Measurements from ENCODE around the gene YBX2.
"Not testable (repeated sequence)": the region's sequence is repeated elsewhere in the genome, so short reads cannot be mapped to it uniquely, and the experiment has no call there.

YBX2 gene

DNA sequence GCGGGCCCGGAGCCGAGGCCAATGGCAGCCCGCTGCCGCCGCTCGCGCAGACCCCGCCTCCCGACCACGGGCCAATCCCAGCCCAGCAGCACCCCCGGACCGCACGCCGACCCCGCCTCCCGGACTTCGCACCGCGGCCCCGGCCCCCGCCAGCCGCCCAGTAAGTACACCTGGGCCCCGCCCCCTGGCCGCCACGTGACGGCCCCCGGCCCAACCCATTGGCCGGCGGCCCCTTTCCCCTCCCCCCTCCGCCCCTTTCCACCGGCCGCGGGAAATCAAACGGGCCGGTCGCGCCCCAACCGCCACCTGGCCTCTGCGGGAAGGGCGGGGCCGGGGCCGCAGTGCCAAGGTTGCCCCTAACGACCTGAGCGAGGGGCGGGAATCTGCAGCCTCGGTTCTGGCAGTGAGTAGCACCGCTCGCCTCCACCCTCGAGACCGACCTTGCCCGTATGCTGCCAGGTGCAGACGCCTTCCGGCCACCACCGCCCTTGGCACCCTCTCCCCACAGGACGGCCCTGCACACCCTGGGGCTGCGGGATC, at the start of gene YBX2:
TSS of gene YBX2 (minus strand) at position 26 of the 540 bp plus-strand sequence. CDS start 139 bp downstream, outside the sequence.
- peak; percentile 61 to 74 for DNase-seq

- no peak for DNase-seq
Measured at GRCh38 chr17:7343250-7343649, 48.8 kb upstream of the YBX2 start.

GRCh38 chr17:7341842-7342241, 47.4 kb upstream of the YBX2 start:
- no peak for DNase-seq

DNA sequence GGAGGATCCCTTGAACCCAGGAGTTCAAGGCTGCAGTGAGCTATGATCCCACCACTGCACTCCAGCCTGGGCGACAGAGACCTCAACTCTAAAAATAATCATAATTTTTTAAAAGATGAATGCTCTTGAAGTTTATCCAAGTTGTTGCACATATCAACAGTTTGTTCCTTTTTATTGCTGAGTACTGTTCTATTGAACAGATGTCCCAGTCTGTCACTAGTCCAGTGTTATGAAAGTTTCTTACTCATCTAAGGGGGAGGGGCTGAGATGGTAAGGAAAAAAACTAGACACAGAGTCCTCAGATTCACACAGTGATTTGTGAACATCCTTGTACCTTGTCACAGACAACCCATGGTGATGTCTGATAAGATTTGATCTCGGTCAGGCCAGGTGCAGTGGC, 45.7 kb upstream of the YBX2 start:
- DNase-seq, result no peak

DNA sequence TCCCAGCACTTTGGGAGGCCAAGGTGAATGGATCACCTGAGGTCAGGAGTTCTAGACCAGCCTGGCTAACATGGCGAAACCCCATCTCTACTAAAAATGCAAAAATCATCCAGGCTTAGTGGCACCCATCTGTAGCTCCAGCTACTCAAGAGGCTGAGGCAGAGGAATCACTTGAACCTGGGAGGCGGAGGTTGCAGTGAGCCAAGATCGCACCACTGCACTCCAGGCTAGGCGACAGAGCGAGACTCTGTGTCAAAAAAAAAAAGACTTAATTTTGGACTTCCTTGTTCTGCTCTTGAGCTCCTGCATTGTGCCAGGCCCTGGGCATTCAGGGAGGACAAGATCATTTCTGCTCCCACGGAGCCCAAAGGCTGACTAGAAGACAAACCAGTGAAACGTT, 43.2 kb upstream of the YBX2 start:
- DNase-seq, result not testable (repeated sequence)

- DNase-seq, result peak; percentile 77 to 81
Measured at GRCh38 chr17:7336240-7337175, 42.1 kb upstream of the YBX2 start, which contains the start of gene ACAP1. ACAP1 (plus strand) TSS chr17:7336529; CDS start chr17:7336735, 206 bp downstream.

- not testable (repeated sequence) for DNase-seq
Measured at GRCh38 chr17:7335765-7336164, 41.3 kb upstream of the YBX2 start.

DNA sequence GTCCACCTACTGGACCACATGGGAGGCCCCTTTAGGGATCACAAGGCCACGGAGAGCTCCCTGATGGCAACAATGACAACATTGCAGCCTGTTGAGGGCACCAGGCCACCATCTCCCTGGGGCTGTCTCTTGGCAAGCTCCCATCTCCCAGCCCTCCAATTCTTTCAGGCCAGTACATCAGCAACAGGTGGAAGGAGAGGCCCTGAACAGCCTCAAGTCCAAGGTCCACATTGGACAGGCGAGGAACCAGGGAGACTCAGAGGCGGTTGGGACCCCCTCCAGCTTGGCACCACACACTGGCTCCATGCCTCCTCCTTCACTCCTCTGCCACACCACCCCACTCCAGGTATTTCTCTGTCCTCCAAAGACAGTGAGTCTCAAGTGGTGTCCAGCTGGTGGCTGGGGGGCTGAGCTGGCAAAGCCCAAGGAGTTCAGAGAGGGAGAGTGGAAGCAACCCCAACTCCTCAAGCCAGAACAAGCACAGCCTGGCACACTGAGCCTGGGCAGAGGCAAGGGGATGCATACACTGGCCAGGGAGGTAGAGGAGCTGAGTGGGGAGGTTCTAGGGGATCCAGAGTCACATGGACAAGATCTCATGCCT, 40.6 kb upstream of the YBX2 start:
- no peak for DNase-seq

GRCh38 chr17:7332600-7333069, 38.2 kb upstream of the YBX2 start:
- DNase-seq, result not testable (repeated sequence)

GRCh38 chr17:7332111-7332510, 37.7 kb upstream of the YBX2 start:
- no peak for DNase-seq

- no peak for DNase-seq
Measured at GRCh38 chr17:7330638-7331015, 36.2 kb upstream of the YBX2 start.

GRCh38 chr17:7329997-7330637, 35.7 kb upstream of the YBX2 start:
- DNase-seq, result peak; percentile 68 to 80

- DNase-seq, result peak; percentile 91 to 94
Measured at GRCh38 chr17:7329374-7329996, 35.0 kb upstream of the YBX2 start.

DNA sequence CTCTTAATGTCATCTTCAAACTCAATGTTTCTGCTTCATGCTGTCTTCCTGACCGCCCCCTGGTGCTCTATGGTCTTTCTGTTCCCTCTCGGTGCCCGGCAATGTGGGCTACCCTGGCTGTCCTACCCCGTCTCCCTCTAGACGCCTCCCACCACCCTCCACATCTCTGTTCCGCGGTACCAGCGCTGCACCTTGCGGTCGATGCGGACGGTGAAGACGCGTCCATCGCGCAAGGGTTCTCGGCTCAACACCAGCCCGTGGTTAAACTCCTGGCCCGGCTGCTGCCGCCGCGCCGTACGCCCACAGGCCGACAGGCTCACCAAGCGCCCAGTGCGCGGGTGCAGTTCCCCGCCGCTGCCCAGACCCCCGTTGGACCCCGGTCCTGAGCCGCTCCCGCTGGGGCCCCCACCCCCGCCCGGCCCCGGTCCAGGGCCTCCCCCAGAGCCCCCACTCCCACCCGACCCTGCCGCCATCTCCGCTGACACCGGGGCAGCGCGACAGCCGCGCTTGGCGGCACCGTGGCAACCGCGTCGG, 34.5 kb upstream of the YBX2 start, which contains the start of gene NEURL4:
TSS of gene NEURL4 (minus strand) at position 496 of the 534 bp plus-strand sequence. CDS start at position 473, 23 bp downstream.
- peak in 1 of 2 donors; percentile 25 for DNase-seq

DNA sequence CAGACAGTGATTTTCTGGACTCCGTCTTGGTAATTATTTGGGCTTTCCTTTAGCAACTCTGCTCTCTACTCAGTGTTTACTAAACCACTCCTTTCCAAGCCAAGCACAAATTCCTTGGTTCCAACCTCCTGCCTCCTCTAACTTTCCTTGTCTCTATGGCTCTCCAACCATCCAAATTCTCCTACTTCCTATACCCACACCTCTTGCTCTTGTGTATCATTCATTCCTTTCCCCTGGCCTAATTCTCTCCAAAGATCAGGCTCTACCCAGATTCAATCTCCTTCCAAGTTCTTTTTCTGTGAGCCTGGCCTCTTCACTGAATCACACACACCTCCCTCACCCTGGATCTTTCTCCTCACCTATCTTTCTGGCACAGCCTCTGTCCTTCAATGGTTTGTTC, 33.6 kb upstream of the YBX2 start:
- DNase-seq, result no peak

- no peak for DNase-seq
Measured at GRCh38 chr17:7327501-7327900, 33.1 kb upstream of the YBX2 start.

DNA sequence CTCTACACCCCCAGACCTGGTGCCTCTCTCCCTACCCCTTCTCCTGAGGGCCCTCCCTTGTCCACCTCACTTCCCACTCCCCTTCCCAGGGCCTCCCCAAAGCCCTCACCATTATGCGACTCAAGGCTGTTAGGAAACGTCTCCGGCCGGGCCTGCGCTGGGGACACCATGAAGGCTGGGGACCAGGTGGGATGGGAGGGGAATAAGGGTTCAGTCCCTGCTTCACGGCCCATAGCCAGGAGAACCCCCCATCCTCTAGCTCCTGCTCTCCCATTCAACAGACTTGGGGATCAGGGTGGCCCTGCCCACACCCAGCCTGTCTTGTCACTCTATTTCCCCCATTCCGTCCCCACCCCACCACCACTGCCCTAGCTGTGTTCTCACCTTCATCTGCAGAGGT, 32.6 kb upstream of the YBX2 start:
- no peak for DNase-seq

DNA sequence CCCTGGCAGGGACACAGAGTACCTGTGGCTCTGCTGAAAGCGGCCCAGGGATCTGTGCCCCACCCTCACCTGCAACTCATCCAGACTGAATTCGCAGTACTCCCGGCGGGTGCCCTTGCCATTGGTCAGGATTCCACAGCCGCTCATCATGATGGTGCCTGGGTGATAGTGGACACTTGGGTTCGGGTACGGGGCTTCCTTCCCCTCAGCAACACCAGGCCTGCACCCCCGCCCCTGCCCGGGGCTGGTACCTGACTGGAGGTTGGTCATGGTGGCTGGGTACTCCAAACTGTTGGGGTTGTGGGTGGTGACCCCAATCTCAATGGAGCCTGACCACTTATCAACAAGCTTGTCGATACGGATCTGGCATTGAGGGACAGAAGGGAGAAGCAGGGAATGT, 31.7 kb upstream of the YBX2 start:
- no peak for DNase-seq

DNA sequence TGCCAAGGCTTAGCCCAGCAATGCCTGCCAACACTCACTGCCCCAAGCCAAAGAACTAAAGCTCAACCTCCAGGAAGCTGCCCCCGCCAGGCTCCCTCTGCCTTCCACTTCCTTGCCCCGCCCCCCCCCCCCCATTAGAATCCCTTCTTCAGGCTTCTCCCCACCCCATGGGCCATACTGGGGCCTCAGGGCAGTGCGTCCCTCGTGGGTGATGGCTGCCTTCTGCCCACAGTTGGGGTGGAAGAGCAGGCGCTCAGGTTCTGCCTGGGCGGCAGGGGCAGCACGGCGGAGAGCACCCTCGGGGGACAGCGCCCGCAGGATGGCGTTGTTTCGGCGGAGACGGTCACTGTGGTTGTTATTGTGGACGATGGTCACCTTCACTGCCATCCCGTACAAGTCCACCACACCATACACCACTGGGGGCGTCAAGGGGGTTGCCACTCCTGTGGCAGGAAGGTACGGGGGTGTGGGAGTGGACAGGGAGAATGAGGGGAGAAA, 30.6 kb upstream of the YBX2 start:
- DNase-seq, result no peak

GRCh38 chr17:7324438-7324779, 30.0 kb upstream of the YBX2 start:
- DNase-seq, result no peak

DNA sequence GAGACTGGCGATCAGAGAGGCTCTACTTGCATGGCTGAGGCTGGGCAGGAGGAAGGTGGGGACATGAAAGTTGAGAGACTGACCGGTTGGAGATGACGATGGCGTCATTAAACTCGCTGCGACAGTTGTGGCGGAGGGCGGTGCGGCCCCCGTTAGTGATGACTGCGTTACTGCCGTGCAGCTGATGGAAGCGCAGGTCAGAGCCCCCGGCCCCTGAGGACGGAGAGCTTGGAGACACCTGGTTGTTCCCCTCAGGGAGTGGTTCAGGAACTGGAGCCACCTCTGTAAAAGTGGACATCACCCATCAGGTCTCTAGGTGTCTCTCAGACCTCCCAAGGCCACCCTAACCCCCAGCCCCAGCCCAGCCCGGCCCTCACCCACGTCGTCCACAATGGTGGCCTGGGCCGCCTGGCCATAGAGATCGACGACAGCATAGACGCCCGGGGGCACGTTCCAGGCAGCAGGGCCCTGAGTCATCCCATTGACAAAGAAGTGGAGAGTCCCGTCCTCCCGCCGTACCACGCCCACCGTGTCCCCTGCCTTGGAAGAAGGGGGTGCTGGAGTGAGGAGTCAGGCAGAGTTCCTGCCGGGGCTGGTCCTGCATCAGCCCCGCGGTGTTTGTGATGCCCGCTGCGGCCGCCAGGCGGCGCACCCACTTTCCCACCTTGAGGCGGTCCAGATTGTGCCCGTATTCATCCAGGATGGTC, 29.4 kb upstream of the YBX2 start:
- DNase-seq, result peak; percentile 64 to 72
